Stomach (tissue), 9 donors: ENCODE measurements around the gene UPF2. TPM values are rescaled to one million over a fixed set of nuclear protein-coding genes. Genes with fewer than 3 reads are reported as not detected.
"Not testable (repeated sequence)": the region's sequence is repeated elsewhere in the genome, so short reads cannot be mapped to it uniquely, and the experiment has no call there.

Experiments used
- DNase-seq, 2 donors: peaks; one replicate each; pipeline versions ENCODE4 v3.0.0 to v3.0.0-alpha.2; 2013 to 2019
- H3K27ac ChIP-seq, 5 donors: fragments of 200-600 bp in 4 of 5; sonication (generic) in 4 of 5; one replicate each; pipeline ENCODE4 v1.5.1; 2013 to 2019; ENCODE audit warnings: mild to moderate bottlenecking in 1 of 5, moderate library complexity in 1 of 5
- H3K27me3 ChIP-seq, 3 donors: fragments of 200-600 bp; sonication (generic); one replicate each; pipeline ENCODE4 v1.5.1; 2017 to 2019; ENCODE audit warnings: mixed run types in 1 of 3
- H3K36me3 ChIP-seq, 4 donors: fragments of 200-600 bp; sonication (generic); 1 replicate in 3 of 4; 2 replicates in 1 of 4; pipeline ENCODE4 v1.5.1; 2016 to 2019
- H3K4me1 ChIP-seq, 4 donors: fragments of 200-600 bp; sonication (generic); one replicate each; pipeline ENCODE4 v1.5.1; 2016 to 2019
- H3K4me3 ChIP-seq, 4 donors: fragments of 200-600 bp; sonication (generic) in 3 of 4; one replicate each; pipeline ENCODE4 v1.5.1; 2016 to 2019; ENCODE audit warnings: mild to moderate bottlenecking in 1 of 4
- H3K9me3 ChIP-seq, 4 donors: fragments of 200-600 bp; sonication (generic); one replicate each; pipeline ENCODE4 v1.5.1; 2016 to 2019
- CTCF ChIP-seq, 7 experiments: fragments of 450-650 bp in 4 of 7; fragments of 200-600 bp in 3 of 7; sonication (generic) in 3 of 7; IDR thresholded peaks; one replicate each; pipeline ENCODE4 v1.5.1; 2016 to 2019; ENCODE audit warnings: antibody characterized with exemption in 7 of 7, control low read depth in 2 of 7, mild to moderate bottlenecking in 1 of 7
- EP300 ChIP-seq: sonication (generic); formaldehyde crosslinking; IDR thresholded peaks from one replicate; pipeline ENCODE4 v1.6.1; 2017; ENCODE audit warnings: antibody characterized with exemption
- POLR2A ChIP-seq, 4 donors: fragments of 450-650 bp; IDR thresholded peaks; one replicate each; pipeline ENCODE4 v1.6.1; 2016; ENCODE audit warnings: antibody characterized with exemption in 4 of 4, control low read depth in 2 of 4, mild to moderate bottlenecking in 1 of 4, moderate library complexity in 1 of 4
- POLR2AphosphoS5 ChIP-seq, 3 donors: sonication (generic); formaldehyde crosslinking; IDR thresholded peaks; one replicate each; pipeline ENCODE4 v1.6.1; 2016; ENCODE audit warnings: antibody characterized with exemption in 3 of 3
- WGBS, 5 donors: extraction: QIAGEN DNeasy Blood & Tissue Kit in 3 of 5; methylation state at CpG; one replicate each; pipeline versions ENCODE4 v1.1.5 to v1.1.7; 2013 to 2018; 5-methylcytosine and 5-hydroxymethylcytosine counted together
- intact Hi-C: fragments of 100-400 bp; cut with DNase I; formaldehyde crosslinking; loops from one replicate; pipeline ENCODE4 v1.15.1; 2023; ENCODE audit warnings: low total_unique reads
- polyA plus RNA-seq, 3 donors: library from polyadenylated mRNA; stranded (reverse); fragments of 200-250 nt; gene quantifications; one replicate each; pipeline ENCODE4 v1.2.3, GENCODE V29; 2013
- total RNA-seq, 5 donors: library from RNA; depleted of rRNA; stranded (reverse); fragments of >200 nt; gene quantifications; one replicate each; pipeline versions ENCODE4 v1.1.0 to v1.2.3, GENCODE V29; 2014 to 2016
- donor health status: healthy with polysubstance abuse.
- donor health status: Bipolar disorder and iron deficiency.
- donor health status: healthy.

UPF2 gene
- total and polyA plus RNA-seq, 8 donors: 8.7 to 48.6 (median 17.2) TPM

DNA sequence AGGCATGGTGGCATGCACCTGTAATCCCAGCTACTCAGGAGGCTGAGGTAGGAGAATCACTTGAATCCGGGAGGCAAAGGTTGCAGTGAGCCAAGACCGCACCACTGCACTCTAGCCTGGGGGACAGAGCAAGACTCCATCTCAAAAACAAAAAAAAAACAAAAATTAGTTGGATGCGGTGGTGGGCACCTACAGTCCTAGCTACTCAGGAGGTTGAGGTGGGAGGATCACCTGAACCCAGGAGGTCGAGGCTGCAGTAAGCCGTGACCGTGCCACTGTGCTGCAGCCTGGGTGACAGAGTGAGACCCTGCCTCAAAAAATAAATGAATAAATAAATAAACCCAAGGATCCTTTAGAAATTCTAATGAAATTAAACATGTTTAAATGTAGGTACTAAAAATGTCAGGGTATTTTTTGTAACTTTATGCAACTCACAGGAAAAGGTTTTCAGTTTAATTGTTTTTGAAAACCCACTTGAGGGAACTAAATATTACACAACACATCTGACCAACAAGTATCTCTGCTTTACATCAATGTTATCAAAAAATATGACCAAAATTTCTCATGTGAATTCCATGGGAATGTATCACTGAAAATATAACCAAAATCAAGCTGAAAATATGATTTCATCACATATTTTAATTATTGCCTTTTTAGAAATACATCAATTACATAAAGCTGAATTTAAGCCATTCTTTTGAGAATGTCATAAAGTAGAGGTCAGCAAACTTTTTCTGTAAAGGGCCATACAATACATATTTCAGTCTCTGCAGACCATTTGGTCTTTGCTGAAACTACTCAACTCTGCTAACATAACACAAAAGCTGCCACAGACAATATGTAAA lies 23.9 kb downstream of the UPF2 start:
- Histone ChIP-seq H3K4me1 (peaks cover 4 to 44% (median 28%) of the 10 kb centered on the region in 4 donors), H3K36me3 (peaks cover under 1 to 15% (median 7%) of the 10 kb centered on the region in 4 donors), H3K27ac (no peak overlapping the region), H3K4me3 (no peak overlapping the region), H3K27me3 (no peaks in the 10 kb centered on the region), H3K9me3 (no peaks in the 10 kb centered on the region)
- TF ChIP-seq POLR2AphosphoS5 (IDR thresholded peaks at IDR 0.05) (no peak), POLR2A (IDR thresholded peaks at IDR 0.05) (no peak), EP300 (no peak), CTCF (IDR thresholded peaks at IDR 0.05) (no peak)
- DNase-seq: no peak
- intact Hi-C loops: no loop called here
- 86 to 97% (median 90%) methylated on average over 6 of the region's 6 CpGs for WGBS, 5 donors

- peaks cover 8 to 55% (median 48%) of the 10 kb centered on the region in 4 donors for H3K36me3 ChIP-seq
- WGBS, 5 donors: 95 to 100% (median 97%) methylated on average over 1 of the region's 1 CpG
Observed at GRCh38 chr10:12013926-12014325, 28.7 kb downstream of the UPF2 start.

DNA sequence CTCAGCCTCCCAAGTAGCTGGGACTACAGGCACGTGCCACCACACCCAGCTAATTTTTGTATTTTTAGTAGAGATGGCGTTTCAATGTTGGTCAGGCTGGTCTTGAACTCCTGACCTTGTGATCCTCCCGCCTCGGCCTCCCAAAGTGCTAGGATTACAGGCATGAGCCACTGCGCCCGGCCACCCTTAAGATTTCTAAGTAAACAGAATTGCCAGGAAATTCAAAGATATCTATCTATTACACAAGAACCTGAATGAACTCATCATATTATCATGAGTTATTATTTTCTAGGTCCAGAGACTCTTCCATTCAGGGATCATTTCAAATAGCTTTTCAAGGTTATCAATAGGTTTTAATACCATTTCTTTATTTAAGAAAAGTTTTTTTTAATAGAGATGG lies 29.2 kb downstream of the UPF2 start:
- intact Hi-C loops, H3K27me3 ChIP-seq, H3K4me1 ChIP-seq, H3K4me3 ChIP-seq, H3K27ac ChIP-seq, DNase-seq: not testable (repeated sequence)
- peaks cover 0 to 13% (median 3%) of the 10 kb centered on the region in 4 donors for H3K9me3 ChIP-seq
- H3K36me3 ChIP-seq: peaks cover 12 to 60% (median 53%) of the 10 kb centered on the region in 4 donors
- 95 to 99% (median 98%) methylated on average over 6 of the region's 6 CpGs for WGBS, 5 donors

More at GRCh38 chr10:12013926-12014325, 28.7 kb downstream of the UPF2 start:
- Histone ChIP-seq H3K4me3 (no peak overlapping the region), H3K27me3 (no peaks in the 10 kb centered on the region), H3K4me1 (peaks cover 0 to 14% (median 4%) of the 10 kb centered on the region in 4 donors), H3K9me3 (peaks cover 0 to 13% (median 3%) of the 10 kb centered on the region in 4 donors), H3K27ac (no peak overlapping the region)
- TF ChIP-seq CTCF (IDR thresholded peaks at IDR 0.05) (no peak), POLR2AphosphoS5 (IDR thresholded peaks at IDR 0.05) (no peak), POLR2A (IDR thresholded peaks at IDR 0.05) (no peak), EP300 (no peak)
- intact Hi-C loops: no loop called here
- DNase-seq: no peak

- TF ChIP-seq POLR2AphosphoS5 (IDR thresholded peaks at IDR 0.05) (no peak), POLR2A (IDR thresholded peaks at IDR 0.05) (no peak), CTCF (IDR thresholded peaks at IDR 0.05) (no peak), EP300 (no peak)
- Histone ChIP-seq H3K36me3 (peaks cover 17 to 81% (median 77%) of the 10 kb centered on the region in 4 donors), H3K27ac (no peak overlapping the region), H3K9me3 (peaks cover 0 to 13% (median 3%) of the 10 kb centered on the region in 4 donors), H3K4me1 (no peaks in the 10 kb centered on the region), H3K27me3 (no peaks in the 10 kb centered on the region), H3K4me3 (no peak overlapping the region)
- 94 to 99% (median 97%) methylated on average over 4 of the region's 4 CpGs for WGBS, 5 donors
- intact Hi-C loops: no loop called here
- no peak for DNase-seq
Observed at GRCh38 chr10:12010353-12010752, 32.3 kb downstream of the UPF2 start.

GRCh38 chr10:12008842-12009241 lies 33.8 kb downstream of the UPF2 start:
- H3K9me3 ChIP-seq: peaks cover 0 to 13% (median 3%) of the 10 kb centered on the region in 4 donors
- H3K27ac ChIP-seq, intact Hi-C loops, H3K27me3 ChIP-seq, DNase-seq, H3K4me1 ChIP-seq, H3K4me3 ChIP-seq: not testable (repeated sequence)
- H3K36me3 ChIP-seq: peaks cover 20 to 91% (median 89%) of the 10 kb centered on the region in 4 donors
